Measurements from ENCODE around the gene ANTXR1.

DNA sequence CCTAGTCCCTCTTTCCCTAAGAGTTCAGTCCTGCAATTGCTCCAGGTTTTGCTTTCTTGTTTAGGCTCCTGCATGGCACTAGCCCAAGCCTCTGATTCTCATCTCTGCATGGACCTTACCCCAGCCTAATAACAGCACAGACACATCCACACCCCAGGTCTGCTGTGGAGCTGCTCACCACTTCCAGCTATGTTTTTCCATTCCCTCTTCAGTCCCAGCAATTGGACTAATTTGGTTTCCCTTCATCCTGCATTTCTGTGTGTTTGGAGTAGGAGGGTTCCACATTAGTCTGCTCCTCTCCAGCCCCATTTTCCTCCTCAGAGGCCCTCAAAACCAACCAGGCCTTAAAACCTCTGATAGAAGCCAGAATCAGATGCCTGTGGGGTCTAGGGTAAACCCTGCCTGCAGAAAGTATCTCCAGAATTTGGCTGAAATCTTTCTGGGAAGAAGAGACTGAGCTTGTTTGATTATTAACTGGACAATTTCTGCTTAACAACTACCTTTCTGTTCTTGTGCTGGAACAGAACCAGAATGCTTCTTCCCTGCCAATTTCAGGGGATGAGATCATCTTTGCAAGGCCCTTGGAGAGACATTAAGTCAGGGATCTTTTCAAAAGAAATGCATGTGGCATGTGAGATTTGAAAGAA is 278.1 kb downstream of the ANTXR1 start:
- TF ChIP-seq, protein P1, sequence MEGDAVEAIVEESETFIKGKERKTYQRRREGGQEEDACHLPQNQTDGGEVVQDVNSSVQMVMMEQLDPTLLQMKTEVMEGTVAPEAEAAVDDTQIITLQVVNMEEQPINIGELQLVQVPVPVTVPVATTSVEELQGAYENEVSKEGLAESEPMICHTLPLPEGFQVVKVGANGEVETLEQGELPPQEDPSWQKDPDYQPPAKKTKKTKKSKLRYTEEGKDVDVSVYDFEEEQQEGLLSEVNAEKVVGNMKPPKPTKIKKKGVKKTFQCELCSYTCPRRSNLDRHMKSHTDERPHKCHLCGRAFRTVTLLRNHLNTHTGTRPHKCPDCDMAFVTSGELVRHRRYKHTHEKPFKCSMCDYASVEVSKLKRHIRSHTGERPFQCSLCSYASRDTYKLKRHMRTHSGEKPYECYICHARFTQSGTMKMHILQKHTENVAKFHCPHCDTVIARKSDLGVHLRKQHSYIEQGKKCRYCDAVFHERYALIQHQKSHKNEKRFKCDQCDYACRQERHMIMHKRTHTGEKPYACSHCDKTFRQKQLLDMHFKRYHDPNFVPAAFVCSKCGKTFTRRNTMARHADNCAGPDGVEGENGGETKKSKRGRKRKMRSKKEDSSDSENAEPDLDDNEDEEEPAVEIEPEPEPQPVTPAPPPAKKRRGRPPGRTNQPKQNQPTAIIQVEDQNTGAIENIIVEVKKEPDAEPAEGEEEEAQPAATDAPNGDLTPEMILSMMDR (IDR thresholded peaks at IDR 0.05; ENCODE audit: low read depth, low read length): no peak
- no peak for TF ChIP-seq EZH2phosphoT487 (IDR thresholded peaks at IDR 0.05; ENCODE audit: low read depth)
